ENCODE data around the gene AQP6.

Gene AQP6, protein sequence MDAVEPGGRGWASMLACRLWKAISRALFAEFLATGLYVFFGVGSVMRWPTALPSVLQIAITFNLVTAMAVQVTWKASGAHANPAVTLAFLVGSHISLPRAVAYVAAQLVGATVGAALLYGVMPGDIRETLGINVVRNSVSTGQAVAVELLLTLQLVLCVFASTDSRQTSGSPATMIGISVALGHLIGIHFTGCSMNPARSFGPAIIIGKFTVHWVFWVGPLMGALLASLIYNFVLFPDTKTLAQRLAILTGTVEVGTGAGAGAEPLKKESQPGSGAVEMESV

DNA sequence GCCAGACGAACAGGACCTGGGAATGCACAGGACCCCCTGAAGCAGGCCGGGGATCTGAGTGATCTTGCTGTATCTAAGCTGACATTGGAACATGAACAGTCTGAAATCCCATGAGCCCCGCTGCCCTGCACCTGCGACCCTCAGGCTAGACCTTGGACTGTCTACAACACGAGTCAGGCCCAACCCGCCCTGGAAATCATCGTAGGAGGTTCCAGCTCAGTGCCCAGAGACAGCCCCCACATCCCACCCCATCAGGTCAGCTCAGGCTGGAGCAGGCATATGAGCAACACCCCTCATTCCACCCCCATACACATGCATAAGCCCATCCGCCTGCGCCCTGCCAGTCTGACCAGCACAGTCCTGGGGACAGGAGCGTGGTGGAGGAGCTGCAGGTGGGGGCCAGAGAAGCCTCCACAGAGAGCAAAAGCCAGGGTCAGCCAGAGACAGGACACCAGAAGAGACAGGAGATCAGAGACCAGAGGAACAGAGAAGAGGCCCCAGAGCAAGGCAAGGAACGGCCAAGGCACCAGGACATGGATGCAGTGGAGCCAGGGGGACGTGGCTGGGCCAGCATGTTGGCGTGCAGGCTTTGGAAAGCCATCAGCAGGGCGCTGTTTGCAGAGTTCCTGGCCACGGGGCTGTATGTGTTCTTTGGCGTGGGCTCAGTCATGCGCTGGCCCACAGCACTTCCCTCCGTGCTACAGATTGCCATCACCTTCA, at the start of gene AQP6:
AQP6 (plus strand) TSS at position 307 of the 720 bp plus-strand sequence; CDS start at position 534, 227 bp downstream.
- TF ChIP-seq, protein P1, sequence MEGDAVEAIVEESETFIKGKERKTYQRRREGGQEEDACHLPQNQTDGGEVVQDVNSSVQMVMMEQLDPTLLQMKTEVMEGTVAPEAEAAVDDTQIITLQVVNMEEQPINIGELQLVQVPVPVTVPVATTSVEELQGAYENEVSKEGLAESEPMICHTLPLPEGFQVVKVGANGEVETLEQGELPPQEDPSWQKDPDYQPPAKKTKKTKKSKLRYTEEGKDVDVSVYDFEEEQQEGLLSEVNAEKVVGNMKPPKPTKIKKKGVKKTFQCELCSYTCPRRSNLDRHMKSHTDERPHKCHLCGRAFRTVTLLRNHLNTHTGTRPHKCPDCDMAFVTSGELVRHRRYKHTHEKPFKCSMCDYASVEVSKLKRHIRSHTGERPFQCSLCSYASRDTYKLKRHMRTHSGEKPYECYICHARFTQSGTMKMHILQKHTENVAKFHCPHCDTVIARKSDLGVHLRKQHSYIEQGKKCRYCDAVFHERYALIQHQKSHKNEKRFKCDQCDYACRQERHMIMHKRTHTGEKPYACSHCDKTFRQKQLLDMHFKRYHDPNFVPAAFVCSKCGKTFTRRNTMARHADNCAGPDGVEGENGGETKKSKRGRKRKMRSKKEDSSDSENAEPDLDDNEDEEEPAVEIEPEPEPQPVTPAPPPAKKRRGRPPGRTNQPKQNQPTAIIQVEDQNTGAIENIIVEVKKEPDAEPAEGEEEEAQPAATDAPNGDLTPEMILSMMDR (IDR thresholded peaks at IDR 0.05; ENCODE audit: extremely low read depth, missing control alignments) = no peak
- DNase-seq (ENCODE audit: low spot score) = no peak

DNA sequence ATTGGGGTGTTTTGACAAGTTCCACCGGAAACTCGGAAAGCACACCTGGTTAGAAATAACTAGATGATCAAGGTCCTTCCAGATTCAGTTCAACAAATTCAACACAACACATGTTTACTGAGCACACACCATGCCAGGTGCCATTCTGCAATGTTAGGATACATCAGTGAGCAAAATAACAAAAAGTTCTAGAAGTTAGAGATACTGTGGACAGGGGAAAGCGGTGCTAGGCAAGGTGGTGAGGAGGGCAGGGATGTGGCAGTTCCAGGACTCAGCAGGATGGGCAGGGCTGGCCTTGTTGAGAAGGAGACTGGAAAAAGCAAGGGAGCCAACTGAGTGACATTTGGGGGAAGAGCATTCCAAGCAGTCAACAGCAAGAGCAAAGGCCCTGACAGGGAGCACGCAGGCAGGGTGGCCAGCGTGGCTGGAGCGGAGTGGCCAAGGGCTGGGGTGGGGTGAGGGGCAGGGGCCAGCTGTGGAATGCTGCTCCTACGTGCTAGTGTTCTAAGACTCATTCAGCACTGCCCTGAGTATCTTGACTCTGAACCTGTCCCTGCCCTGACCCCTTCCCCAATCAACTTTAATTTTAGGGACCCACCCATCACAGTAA, 49.6 kb upstream of the AQP6 start:
- DNase-seq (ENCODE audit: low spot score) = no peak
- TF ChIP-seq, protein P1 (IDR thresholded peaks at IDR 0.05; ENCODE audit: extremely low read depth, missing control alignments) = no peak

DNA sequence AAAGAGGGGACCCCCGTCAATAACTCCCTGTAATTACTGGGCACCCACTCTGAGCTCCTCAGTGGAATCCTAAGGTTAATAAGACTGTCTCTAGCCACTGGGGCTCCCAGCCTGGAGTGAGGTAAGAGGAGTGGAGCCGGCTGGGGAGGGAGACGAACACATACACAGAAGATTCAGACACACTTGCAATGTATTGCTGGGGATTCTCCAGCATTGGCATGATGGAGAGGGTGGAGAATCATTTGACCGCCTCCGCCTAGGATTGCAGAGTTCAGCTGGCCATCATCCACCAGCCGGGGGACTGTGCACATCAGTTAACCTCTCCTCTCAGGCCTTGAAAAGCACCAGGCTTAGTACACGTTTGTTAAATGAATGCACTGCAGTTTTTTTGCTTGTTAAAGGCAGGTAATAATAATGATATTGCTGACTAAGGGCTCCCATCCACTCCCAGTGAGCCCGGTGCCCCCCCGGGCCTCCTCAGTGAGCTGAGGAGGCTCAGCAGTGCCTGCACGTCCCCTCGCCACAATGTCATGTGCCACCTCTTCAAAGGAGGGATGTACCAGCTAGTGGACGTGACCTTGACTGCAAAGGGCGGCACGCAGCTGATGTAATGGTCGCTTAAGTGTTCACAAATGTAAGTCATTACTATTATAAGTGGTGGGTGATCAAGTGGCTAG, 48.7 kb upstream of the AQP6 start:
- TF ChIP-seq, protein P1 (IDR thresholded peaks at IDR 0.05; ENCODE audit: extremely low read depth, missing control alignments) = no peak

DNA sequence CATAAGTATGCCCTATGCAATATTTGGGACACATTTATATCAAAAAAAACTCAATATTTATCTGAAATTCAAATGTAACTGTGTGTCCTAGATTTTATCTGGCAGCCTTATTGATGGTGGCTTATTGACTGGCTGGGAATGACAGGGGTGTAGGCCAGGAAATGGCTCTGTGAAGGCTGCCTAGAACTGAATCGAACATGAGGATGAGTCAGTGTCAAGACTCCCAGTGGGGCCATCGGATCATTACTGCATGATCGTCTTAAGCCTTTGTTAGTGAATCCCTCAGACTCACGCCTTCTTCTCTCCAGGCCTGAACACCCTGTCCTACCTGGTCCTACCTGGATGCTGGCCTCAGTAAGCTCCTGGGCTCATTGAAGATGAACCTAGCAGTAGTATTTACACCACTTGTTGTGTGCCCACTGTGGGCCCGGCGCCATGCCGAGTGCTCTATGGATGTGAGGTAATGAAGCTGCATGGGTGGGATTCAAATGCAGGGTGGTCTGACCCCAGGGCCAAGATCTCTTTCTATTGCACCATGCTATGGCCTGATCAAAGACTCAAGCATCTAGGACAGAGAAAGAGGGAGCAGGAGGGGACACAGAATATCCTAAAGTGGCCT, 48.0 kb upstream of the AQP6 start:
- DNase-seq (ENCODE audit: low spot score) = no peak
- TF ChIP-seq, protein P1 (IDR thresholded peaks at IDR 0.05; ENCODE audit: extremely low read depth, missing control alignments) = no peak

More for the DNA sequence above, 48.7 kb upstream of the AQP6 start:
- no peak for DNase-seq (ENCODE audit: low spot score)

DNA sequence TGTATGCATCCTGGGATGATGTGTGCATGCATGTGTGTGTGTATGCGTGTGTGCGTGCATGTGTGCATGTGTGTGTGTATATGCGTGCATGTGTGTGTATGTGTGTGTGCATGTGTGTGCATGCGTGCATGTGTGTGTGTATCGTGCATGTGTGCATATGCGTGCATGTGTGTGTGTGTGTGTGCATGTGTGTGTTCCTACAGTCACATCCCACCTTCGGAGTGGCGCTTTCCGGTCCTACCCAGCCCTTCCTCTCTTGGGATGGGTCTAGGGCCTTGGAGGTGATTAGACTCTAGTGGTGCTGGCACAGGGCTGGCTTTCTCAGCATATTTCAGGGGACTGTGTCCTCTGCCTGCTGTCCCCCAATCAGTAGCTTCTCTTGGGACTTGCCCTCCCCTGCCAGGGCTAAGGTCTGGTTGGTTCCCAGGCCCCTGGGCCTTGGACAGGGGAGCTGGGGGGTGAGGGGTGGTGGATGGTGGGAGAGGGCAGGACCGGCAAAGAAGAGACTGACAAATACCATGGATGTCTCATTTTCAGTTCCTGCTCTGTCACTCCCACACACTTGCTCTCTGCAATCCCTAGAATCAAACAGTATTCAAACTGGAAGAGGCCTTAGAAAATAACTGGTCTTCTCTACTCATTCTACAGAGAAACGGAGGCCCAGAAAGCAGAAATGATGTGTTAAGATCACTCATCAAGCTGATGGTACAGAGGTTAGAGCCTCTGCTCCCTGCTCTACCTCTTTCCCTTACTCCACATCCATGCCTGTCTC, 47.1 kb upstream of the AQP6 start:
- no peak for DNase-seq (ENCODE audit: low spot score)
- TF ChIP-seq, protein P1 (IDR thresholded peaks at IDR 0.05; ENCODE audit: extremely low read depth, missing control alignments) = no peak

DNA sequence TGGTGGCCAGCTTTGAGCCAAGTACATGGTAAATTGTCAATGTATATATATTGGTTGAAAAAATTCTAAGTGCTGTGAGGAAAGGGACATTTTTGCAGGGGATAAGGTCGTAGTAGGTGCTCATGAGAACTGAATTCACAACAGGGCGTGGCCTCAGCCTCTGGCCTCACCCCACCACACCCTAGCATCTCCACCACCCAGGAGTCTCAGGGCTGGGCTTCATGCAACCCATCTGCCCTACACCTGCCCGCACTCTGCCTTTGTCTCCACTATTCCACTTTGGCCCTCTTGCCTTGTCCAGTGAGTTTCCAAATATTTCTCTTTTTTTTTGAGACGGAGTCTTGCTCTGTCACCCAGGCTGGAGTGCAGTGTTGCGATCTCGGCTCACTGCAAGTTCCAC, 44.3 kb upstream of the AQP6 start:
- TF ChIP-seq, protein P1 (IDR thresholded peaks at IDR 0.05; ENCODE audit: extremely low read depth, missing control alignments) = no peak
- DNase-seq (ENCODE audit: low spot score) = no peak
